ENCODE data around the gene CREM. TPM values are rescaled to one million over a fixed set of nuclear protein-coding genes. Genes with fewer than 3 reads are reported as not detected.

CREM gene
- total and polyA plus RNA-seq, 2 of the 8 experiments (the other 6 are each of a cell fraction or from before 2014, with no cell fraction given) = 18.7 to 21.9 TPM

GRCh38 chr10:35161906-35162305, 35.3 kb downstream of the CREM start:
- H2BK5ac ChIP-seq (ENCODE audit: low read depth, low read length) = no peak overlapping the region
- H3K9ac ChIP-seq (replicated peaks in 1 of 4; ENCODE audit: extremely low read depth in 1 of 4, low read depth in 3 of 4, low read length in 3 of 4) = no peak overlapping the region
- no peak overlapping the region for H2AFZ ChIP-seq (ENCODE audit: low read length)
- no peaks in the 10 kb centered on the region for H4K20me1 ChIP-seq (replicated peaks in 1 of 2; ENCODE audit: control insufficient read depth in 1 of 2, insufficient read depth in 2 of 2, low read length in 2 of 2)
- POLR2A ChIA-PET (ENCODE audit: partially characterized antibody) = no interaction called here
- H2BK12ac ChIP-seq (ENCODE audit: low read depth, low read length) = no peak overlapping the region
- no peak overlapping the region for H2AK5ac ChIP-seq (ENCODE audit: low read depth, low read length)
- FAIRE-seq = no peak
- no peak overlapping the region for H4K8ac ChIP-seq (ENCODE audit: extremely low read depth, insufficient read depth, low read length)
- no peaks in the 10 kb centered on the region; the same call in 1 of the 2 replicates for H3K79me1 ChIP-seq (ENCODE audit: low read depth, low read length)
- H3K36me3 ChIP-seq (ENCODE audit: control insufficient read depth in 2 of 4, insufficient read depth in 4 of 4, low read length in 3 of 4) = no peaks in the 10 kb centered on the region
- no peak overlapping the region for H4K5ac ChIP-seq (ENCODE audit: insufficient read length, low read depth, low read length)
- no peak overlapping the region for H3K4me2 ChIP-seq (ENCODE audit: insufficient read depth in 1 of 2, low read depth in 2 of 2, low read length in 2 of 2)
- no peak overlapping the region for H3K18ac ChIP-seq (ENCODE audit: extremely low read depth, low read length)
- no peaks in the 10 kb centered on the region for H3K23me2 ChIP-seq (ENCODE audit: low read depth, low read length)
- H3K23ac ChIP-seq (ENCODE audit: insufficient read length) = no peak overlapping the region
- H3K27me3 ChIP-seq (replicated peaks in 1 of 4; ENCODE audit: control insufficient read depth in 3 of 4, extremely low read depth in 1 of 4, insufficient read depth in 3 of 4, low read length in 3 of 4) = no peaks in the 10 kb centered on the region
- H3K27ac ChIP-seq (ENCODE audit: low read depth, low read length) = no peak overlapping the region
- CTCF ChIA-PET (ENCODE audit: partially characterized antibody) = no interaction called here
- H2BK15ac ChIP-seq (ENCODE audit: low read length) = no peak overlapping the region
- DNase-seq (ENCODE audit: low read depth in 1 of 2, low spot score in 2 of 2) = no peak
- no peaks in the 10 kb centered on the region for H3K4me1 ChIP-seq (replicated peaks in 1 of 4; ENCODE audit: control insufficient read depth in 3 of 4, insufficient read depth in 4 of 4, low read length in 3 of 4)
- H3K14ac ChIP-seq (ENCODE audit: insufficient read length) = no peak overlapping the region
- no peak overlapping the region for H3K4ac ChIP-seq (replicated peaks; ENCODE audit: insufficient read length, low read depth, low read length)
- no peak overlapping the region for H3K56ac ChIP-seq (replicated peaks; ENCODE audit: insufficient read length, low read depth, low read length)
- no peak overlapping the region for H2BK120ac ChIP-seq (replicated peaks; ENCODE audit: low read depth, low read length)
- H3K79me2 ChIP-seq (ENCODE audit: control insufficient read depth in 1 of 2, insufficient read depth in 2 of 2, low read length in 2 of 2) = no peaks in the 10 kb centered on the region
- TF ChIP-seq SP1 (IDR thresholded peaks at IDR 0.05; ENCODE audit: low read depth, low read length) (no peak), SIN3A (conservative IDR thresholded peaks at IDR 0.05 in 1 of 2, IDR thresholded peaks at IDR 0.05 in 1 of 2; ENCODE audit: low read depth in 1 of 2, low read length in 2 of 2) (no peak), MAFK (IDR thresholded peaks at IDR 0.05; ENCODE audit: low read depth, low read length) (no peak), ATF2 (IDR thresholded peaks at IDR 0.05; ENCODE audit: low read length) (no peak), SP2 (IDR thresholded peaks at IDR 0.05; ENCODE audit: low read length) (no peak), CEBPB (IDR thresholded peaks at IDR 0.05; ENCODE audit: low read depth, low read length) (no peak), HDAC2 (IDR thresholded peaks at IDR 0.05; ENCODE audit: borderline replicate concordance in 1 of 2, low read depth in 2 of 2, low read length in 2 of 2) (no peak), RAD21 (IDR thresholded peaks at IDR 0.05 in 1 of 2, conservative IDR thresholded peaks at IDR 0.05 in 1 of 2; ENCODE audit: low read depth in 2 of 2, low read length in 2 of 2) (no peak), SRF (IDR thresholded peaks at IDR 0.05; ENCODE audit: low read depth, low read length) (no peak), TCF12 (IDR thresholded peaks at IDR 0.05; ENCODE audit: low read depth, low read length) (no peak), BACH1 (IDR thresholded peaks at IDR 0.05; ENCODE audit: low read length) (no peak)
- H2BK20ac ChIP-seq (ENCODE audit: low read length) = no peak overlapping the region
- 91% methylated on average over 2 of the region's 2 CpGs; no CpG with 5 or more reads in 1 of the 2 experiments for WGBS, 2 experiments (ENCODE audit: extremely low coverage in 1 of 2, insufficient coverage in 1 of 2, insufficient read length in 1 of 2, insufficient replicate concordance in 2 of 2, low coverage in 1 of 2, low lambda C conversion rate in 2 of 2, missing lambda C conversion rate in 1 of 2)
- no peak overlapping the region for H3K4me3 ChIP-seq (ENCODE audit: extremely low read depth in 1 of 4, insufficient read depth in 2 of 4, low read depth in 3 of 4, low read length in 4 of 4)
- no peaks in the 10 kb centered on the region for H3K9me3 ChIP-seq (ENCODE audit: insufficient read depth in 2 of 2, low read depth in 1 of 2, low read length in 1 of 2)
- H4K91ac ChIP-seq (replicated peaks; ENCODE audit: insufficient read length, low read length) = no peak overlapping the region
